Measurements from ENCODE around the gene GALNS.

GALNS gene

DNA sequence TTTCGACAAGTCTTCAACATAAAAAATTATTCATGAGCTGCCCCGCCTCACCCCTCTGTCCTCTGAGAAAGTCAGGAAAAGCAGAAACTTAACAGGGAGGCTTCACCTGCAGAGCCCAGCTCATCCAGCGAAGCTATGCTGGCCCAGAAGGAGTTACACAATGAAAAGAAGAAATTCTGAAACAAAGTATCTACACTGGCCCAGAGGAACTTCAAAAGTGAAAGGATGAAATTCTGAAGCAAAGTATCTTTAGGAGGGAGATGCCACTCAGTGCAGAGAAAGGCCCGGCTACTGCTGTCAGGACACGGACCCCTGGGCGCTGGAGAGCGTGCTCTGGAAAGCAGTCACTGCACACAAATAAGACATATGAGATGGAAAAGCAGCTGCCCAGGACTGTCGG is 1.6 kb downstream of the GALNS start:
- no peak for DNase-seq

DNA sequence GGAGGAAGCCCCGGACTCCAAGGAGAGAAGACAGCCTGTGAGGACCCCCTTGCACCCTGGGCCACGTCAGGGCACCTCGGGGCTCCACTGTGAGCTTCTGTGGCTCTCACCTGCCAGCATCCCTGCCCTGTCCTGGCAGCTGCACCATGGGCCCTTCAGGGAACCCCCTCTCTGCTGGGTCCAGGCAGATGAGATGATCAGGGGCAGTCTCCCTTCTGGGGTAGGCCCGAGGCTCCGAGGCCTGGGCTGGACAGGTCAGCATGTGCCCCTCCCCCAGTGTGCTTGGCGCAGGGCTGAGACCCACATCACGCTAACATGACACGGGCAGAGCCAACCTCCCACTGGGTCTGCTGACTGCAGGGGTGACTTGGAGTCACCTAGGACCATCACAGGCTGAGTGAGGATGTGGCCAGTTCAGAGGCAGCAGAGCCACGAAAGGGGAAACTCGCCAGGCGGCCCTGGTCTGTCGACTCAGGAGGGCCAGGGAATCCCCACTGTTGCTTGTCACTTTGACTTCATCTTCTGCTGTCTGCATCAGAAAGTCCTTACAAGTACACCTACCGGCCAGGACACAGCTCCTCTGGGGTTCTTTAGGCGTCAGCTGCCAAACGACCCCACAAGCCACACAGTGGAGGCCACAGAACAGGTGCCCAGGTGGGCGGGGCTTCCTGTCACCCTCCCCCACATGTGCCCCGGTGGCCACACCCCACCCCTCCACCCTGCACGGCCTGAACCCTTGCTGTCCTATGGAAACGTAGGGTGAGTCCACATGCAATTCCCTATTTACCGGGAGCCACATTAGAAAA is 2.2 kb downstream of the GALNS start:
- no peak for DNase-seq

DNA sequence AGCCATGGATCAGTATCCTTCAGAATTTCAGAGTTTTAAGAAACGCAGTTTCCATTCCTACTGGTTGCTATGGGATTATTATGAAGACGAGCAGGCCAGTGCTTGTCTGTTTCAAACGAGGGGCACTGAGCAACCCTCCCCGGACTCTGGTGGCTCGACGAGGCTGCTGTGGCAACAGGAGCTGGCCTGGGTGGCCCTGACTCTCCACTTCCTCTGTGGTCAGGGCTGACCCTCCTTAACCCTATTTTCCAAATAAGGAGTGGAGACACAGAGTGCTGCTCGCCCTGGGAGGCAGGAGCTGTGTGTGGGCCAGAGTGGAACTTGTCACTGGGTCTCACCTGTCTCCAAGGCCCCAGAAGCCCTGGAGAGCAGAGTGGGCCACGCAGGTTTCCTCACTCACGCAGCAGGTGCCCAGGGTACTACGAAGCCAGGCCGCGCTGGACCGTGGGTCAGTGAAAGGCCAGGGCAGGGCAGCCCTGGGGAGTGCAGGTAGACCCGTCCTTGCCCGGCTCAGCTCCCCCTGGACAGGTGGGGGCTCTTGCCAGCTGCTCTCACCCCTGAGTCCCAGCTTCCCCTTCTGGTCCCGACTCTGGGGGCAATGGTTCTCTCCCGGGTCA is 3.3 kb downstream of the GALNS start:
- no peak for DNase-seq

DNA sequence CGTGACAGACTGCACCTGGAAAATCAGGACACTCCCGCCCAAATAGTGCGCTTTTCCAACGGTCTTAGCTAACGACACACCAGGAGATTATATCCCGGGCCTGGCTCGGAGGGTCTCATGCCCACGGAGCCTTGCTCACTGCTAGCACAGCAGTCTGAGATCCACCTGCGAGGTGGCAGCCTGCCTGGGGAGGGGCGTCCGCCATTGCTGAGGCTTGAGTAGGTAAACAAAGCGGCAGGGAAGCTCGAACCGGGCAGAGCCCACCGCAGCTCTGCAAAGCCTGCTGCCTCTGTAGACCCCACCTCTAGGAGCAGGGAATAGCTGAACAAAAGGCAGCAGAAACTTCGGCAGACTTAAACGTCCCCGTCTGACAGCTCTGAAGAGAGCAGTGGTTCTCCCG is 5.1 kb downstream of the GALNS start:
- DNase-seq: no peak

DNA sequence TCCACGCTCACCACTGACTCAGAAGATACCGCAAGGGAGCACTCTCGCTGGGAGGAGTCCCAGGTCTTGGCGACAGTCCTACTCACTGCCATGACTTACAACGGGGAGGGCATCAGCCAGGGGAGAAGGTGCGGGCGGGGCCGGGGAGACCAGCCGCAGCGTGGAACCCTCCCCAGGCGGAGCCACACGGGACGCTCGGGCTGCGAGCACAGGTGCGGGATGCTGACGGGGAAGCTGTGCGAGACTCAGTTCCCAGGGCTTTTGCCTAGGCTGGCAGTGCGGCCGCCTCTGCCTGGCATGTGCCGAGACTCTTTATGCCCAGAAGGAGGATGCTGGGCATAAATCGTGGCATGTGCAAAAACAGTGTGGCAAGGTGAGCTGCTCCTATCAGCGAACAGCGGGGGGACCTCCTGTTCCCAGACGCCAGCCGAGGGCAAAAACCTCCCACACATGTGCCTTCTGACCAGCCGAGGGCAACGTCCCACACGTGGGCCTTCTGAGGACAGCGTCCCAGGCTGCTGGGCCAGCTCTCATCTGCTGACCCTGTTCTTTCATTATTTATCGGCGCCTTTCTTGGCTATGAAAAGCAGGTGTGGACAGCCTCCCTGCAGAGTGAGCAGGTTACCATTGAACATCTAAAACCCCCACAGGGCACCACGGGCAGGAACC is 6.1 kb downstream of the GALNS start:
- no peak for DNase-seq

DNA sequence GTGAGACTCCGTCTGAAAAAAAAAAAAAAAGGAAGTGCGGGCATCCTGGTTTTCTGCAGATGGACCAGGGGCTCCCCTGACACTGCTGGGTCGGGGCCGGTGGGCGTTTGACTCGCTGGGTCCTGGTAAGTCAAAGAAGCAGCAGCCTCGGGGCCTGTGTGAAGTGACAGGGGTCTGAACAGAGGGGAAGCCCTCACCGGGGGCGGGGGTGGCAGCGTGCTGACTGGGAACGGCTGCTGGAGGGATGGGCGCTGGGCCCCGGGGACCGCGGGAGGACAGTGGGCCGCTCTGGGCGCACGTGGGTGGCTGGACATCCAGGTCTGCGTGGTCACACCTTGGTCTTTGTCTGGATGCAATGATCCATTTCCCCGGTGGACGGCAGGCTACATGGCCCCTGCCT is 8.2 kb downstream of the GALNS start:
- DNase-seq: no peak

DNA sequence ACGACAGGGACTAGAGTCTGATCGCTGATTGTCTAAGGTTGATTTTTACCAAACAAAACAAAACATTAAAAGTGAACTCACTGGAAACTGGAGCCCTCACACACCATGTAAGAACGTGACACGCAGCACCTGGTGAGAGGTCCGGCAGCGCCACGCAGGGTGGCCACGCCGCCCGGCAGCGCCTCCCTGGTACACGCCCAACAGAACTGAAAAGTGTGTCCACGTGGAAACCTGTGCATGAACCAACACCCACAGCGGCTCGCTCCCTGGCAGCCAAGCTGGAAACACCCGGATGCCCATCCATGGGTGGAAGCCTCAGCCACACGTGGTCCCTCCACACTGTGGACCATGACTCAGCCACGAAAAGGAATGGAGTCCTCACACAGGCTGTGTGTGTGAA is 9.1 kb downstream of the GALNS start:
- no peak for DNase-seq

DNA sequence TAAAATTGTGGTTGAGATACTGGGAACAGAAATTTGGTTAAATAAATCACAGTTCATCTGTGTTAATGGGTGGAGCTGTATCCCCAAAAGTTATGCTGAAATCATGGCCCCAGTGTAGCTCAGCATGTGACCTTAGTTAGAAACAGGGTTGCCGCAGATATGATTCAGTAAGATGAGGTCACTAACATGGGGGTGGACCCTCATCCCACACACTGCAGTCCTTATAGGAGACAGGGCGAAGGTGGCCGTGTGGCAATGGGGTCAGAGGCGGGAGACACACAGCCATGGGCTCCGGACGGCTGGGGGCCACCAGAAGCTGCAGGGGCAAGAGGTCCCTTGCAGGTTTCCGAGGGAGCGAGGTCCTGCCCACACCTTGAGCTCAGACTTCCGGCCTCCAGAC is 10.7 kb downstream of the GALNS start:
- no peak for DNase-seq

DNA sequence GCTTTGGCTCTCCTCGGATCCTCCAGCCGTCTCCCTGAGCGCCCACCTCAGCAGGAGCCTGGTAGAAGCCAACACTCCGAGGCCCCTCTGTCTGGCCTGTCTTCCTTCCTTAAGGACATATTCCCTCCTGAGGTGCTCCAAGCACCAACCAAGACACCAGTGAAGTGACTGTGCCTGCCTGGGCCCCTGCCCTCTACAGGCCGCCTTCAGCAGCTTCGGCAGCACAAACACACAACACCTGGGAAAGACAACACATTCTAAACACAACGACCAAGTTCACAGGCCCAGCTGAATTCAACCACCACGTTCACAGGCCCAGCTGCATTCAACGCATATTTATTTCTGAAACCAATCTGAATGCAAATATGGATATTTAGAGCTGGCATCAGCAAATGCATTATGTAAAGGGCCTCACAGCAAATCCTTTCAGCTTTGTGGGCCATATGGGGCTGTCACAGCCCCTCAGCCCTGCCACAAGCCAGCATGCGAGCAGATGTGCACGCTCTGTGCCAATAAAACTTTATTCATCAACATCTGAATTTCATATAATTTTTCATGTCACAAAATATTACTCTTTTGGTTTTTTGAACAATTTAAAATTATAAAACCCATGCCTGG is 12.2 kb downstream of the GALNS start:
- no peak for DNase-seq

DNA sequence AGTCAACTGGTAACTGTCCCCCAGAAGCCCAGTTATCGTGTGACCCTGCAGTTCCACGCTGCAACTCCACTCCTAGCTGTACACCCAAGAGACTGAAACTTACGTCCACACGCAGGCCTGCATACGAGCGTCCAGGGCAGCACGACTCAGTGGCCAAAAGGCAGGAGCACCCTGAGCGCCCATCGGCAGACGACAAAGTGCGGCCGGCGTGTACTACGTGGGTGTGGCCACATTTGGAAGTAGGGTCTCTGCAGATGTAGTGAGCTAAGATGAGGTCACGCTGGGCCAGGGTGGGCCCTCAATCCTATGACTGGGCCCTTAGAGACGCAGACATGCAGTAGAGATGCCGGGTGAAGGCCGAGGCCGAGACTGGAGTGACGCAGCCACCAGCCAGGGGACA is 13.5 kb downstream of the GALNS start:
- no peak for DNase-seq

DNA sequence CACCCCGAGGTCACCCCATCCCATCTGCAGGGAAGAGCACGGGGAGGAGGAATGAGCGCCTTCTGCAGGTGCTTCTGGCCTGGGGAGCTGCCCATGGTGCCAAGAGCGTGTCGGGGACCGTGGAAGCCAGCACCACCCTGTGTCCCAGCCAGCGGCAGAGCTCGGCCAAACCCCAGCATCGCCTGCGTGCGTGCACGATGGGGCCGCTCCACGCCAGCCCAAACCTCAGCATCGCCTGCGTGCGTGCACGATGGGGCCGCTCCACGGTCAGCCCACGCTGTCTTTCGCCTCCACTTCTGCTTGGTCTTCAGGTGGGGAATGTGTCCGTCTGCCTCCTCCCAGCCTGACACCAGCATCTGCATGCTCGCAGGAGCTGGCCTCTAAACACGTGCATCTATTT is 13.9 kb downstream of the GALNS start:
- no peak for DNase-seq

DNA sequence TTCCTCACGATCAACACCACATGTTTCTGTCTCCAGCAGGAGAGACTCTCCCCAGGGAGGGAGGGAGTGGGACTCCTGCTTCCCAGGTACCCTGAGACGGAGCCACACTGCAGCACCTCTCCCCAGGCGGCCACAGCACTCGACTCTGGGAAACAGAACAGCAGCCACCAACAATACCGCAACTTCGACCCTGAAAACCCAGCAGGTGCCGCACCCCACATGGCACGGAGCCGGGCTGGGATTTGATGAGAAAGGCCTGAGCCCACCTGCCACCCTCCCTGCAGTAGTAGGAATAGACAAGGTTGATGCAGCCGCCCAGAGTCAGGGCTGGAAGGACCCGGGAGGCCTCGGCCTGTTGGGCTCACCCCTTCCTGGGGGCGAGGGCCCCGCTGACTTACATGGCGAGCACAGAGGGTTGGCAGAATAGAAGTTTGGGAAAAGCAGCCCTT is 14.4 kb downstream of the GALNS start:
- DNase-seq: no peak

DNA sequence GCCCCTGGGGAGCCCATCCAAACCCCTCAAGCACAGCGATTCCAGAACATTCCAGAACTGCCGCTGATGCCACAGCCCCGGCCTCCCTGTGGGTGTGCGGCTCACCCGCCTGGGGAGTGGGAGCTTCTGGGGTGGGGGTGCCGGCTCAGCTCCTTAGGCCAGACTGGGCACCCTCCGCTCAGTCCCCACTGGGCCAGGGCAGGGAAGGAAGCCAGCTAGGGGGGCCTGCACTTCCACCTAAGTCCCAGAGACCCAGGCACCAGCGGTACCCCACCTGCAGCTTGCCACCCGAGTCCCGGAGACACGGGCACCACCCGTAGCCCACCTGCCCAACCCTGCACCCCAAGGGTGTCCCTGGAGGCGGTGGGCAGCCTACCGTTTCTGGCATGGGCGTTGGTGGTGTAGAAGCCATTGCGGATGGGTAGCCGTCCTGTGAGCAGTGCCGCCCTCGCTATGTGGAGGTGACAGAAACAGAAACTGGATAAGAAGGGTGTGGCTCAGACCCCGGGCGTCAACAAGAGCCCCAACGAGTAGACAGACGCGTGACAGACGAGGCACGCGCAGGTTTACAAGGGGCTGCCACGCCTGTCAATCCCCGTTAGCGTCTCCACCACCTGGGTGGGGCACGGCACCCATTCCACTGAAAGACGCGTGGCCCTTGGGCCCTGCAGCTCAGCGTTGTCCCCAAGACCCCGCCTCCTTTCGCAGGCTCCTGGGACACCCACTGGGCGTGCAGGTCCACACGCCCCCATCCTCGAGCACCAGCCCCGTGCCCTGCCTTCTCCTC is 15.0 kb downstream of the GALNS start:
- no peak for DNase-seq

DNA sequence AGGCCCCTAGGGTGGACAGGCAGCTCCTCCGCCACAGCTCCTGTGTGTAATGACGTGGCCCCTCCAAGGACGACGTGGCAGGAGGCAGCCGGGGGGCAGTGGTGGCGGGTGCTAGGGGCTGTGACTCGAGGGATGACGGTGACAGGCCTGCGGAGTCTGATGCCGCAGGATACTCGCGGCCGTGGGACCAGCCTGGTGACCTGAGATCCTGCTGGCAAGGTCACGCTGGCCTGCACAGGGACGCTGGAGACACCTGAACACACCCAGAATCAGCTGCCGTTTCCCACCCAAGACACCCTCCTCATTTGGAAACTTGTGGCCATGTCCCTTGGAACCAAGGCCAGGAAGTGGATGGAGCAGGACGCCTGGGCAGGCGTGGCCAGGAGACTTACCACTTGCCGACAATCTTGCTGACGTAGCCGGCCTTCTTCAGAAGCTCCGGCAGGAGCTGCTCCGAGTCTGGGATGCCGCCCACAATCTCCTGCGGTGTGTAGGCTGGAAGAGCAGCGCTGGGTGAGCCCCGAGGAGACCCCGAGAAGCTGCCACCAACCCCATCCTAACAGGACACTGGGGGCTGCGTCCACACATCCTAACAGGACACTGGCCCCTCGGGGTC is 16.0 kb downstream of the GALNS start:
- no peak for DNase-seq

DNA sequence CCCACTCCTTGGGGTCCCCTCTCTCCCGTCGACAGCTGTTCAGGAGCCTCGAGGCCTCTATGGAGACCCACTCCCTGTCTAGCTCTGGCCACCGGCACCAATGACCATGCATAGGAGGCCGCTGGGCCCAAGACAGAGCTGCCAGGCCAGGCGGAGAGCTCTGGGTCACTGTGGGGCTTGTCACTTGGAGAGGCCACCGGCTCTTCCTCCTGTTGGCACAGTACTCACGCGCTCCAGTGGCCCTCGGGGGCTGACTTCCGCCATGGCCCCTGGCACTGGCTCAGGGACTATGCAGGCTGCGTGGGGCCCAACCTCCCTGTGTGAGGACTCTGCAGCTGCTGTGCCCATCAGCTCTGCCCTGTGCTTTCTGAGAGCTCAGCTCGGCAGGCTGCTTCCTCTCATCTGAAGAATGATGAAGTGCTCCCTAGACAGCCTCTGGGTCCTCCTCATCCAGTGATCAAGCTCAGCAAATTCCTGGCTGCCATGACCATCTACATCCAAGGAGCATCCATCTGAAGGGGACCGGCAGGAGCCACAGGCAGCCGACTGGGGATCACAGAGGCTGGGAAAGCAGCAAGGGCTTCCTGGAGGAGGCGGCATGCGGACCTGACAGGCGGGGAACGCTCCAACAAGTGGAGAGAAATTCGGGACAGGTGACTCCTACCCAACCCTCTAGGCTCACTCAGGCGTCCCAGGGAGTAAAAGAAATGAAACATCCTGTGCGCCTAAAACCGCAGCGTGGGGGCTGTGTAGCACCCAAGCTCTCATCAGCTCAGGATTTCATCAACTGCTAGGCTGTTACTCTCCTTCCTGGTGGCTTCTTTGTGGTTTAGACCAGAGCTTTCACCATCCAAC is 16.8 kb downstream of the GALNS start:
- DNase-seq: no peak

DNA sequence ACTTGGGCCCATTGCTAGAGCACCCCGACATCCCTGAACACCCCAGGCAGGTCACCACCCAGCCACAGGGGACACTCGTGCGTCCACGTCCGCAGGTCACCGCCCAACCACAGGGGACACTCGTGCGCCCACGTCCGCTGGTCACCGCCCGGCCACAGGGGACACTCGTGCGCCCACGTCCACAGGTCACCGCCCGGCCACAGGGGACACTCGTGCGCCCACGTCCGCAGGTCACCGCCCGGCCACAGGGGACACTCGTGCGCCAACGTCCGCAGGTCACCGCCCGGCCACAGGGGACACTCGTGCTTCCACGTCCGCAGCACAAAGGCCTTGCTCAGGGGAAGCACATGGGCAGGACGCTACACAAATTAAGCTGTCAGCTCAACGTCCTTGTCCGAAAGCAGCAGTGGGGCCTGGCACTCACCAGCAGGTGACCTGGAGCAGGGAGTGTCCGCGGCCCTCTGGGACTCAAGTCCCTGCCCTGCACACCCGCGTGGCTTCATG is 17.7 kb downstream of the GALNS start:
- DNase-seq: no peak

DNA sequence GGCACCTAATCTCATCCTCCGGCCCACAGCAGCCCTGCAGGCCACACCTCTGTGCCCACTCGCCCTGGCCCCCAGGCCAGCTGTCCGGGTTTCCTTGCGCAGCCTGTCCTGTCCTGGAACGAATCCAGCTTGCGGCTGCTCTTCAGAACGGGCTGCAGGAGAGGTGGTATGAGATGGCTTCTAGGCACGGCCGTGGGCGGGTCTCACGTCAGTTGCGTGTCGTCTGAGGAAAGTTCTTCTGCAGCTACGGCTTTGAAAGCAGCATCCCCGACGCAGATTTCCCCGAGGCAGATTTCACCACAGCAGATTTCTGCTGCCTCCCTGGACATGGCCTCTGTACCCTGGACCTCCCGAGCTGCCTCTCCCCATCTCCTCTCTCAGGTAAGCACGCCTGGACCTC is 18.2 kb downstream of the GALNS start:
- no peak for DNase-seq

DNA sequence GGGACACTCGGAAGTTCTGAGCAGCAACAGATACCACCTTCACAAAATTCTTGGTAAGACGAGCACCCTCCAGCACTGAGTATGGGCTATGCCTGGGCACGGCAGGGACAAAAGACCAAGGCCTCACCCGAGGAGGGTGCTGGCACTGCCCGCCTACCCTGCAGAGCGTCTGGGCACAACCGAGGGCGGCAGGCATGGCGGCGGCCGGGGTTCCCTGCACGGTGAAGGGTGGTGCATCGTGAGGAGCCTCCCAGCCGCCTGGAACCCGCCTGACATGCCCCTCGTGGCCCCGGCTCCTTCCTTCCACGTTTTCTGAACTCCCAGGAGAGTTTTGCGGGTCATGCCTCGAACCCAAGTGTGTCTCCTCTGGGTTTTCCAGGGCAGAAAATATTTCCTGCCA is 18.9 kb downstream of the GALNS start:
- DNase-seq: no peak

DNA sequence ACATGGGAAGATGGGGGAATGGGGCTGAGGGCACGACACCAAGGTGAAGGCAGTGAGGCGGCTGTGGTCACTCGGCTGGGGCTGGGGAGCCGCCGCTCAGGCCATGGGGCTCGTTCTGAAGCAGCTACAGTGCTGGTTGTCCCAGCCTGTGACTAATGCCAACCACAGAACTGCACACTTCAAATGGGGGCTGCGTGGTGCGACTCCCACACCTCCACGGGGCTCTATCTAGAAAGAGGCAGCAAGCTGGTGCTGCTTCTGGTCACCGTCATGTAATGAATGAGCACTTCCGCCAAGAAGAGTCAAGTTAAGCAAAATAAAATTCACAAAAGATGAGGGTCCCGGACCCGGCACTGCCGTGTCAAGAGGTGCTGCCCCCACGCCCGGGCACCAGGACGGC is 20.0 kb downstream of the GALNS start:
- no peak for DNase-seq

DNA sequence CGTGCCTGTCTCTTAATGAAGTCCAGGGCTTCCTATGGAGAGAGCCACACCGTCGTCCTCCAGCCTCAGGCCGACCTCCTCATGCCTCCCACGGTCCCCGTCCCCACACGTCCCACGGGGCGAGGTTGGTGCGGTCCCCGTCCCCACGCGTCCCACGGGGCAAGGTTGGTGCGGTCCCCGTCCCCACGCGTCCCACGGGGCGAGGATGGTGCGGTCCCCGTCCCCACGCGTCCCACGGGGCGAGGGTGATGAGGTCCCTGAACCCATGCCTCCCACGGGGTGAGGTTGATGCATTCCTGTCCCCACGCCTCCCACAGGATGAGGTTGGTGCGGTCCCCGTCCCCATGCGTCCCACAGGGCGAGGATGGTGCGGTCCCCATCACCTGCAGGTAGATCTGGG is 20.9 kb downstream of the GALNS start:
- DNase-seq: no peak

DNA sequence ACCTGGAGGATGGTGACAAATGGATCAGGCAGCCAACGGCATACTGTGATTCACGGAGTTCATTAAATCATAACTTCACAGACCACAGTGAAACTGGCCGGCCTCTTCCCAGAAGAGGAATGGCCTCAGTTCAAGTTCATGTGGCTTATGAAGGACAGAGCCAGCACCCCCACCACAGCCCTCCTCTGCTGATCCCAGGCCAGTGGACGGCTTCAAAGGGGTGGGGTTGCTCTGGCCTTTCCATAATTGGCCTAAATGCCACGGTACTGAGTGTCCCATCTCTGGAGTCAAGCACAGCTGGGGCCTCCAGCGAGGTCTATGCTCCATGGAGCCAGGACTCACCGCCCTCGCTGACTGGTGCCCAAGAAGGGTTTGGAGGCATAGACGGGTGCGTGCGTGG is 21.4 kb downstream of the GALNS start:
- DNase-seq: no peak

All from stimulated activated CD4-positive, alpha-beta T cell treated with anti-CD3 and anti-CD28 coated beads, Interleukin-2, amount 100 ng/mL, for 24 hours (primary cell).